Panc1 (cell line): ENCODE measurements around the gene SRGAP3. TPM values are rescaled to one million over a fixed set of nuclear protein-coding genes. Genes with fewer than 3 reads are reported as not detected.

Experiments
- ATAC-seq: fragments of 200-7000 bp; cut with Tn5 transposase; 2 replicates; pipeline ENCODE4 v1.9.1; 2020; ENCODE audit warnings: mild to moderate bottlenecking, moderate library complexity
- BruUV-seq: library from RNA; stranded (reverse); fragments of 400-500 nt; replicated peaks from 2 replicates; lab custom pipeline; 2021; lab: Mats Ljungman, UMichigan
- CTCF ChIA-PET: fragments of 300-600 bp; sonication (Branson Sonifier 250); formaldehyde crosslinking; loops from one replicate; lab custom pipeline; 2022; ENCODE audit warnings: antibody characterized with exemption; lab: Charles Lee
- POLR2A ChIA-PET: fragments of 300-600 bp; sonication (Branson Sonifier 250); formaldehyde crosslinking; loops from one replicate; lab custom pipeline; 2022; ENCODE audit warnings: antibody characterized with exemption; lab: Charles Lee
- DNase-seq: peaks from one replicate; pipeline ENCODE4 v3.0.0-alpha.2; 2010; ENCODE audit warnings: low read depth, low spot score
- H3K27ac ChIP-seq: 2 replicates; pipeline ENCODE4 v1.5.1; 2011; ENCODE audit warnings: mild to moderate bottlenecking, low read length, inconsistent platforms
- H3K27me3 ChIP-seq: fragments of 200-500 bp; sonication (Bioruptor generic); 2 replicates; pipeline ENCODE4 v1.6.0; 2014; ENCODE audit warnings: low read length, inconsistent platforms; ENCODE audit not compliant: control insufficient read depth, insufficient read depth
- H3K36me3 ChIP-seq: fragments of 200-500 bp; sonication (Bioruptor generic); 2 replicates; pipeline ENCODE4 v1.5.1; 2014; ENCODE audit warnings: inconsistent platforms, mild to moderate bottlenecking, low read length, moderate library complexity; ENCODE audit not compliant: control insufficient read depth, insufficient read depth
- H3K4me1 ChIP-seq: 2 replicates; pipeline ENCODE4 v1.5.1; 2011; ENCODE audit warnings: inconsistent platforms, mild to moderate bottlenecking, low read length, moderate library complexity; ENCODE audit not compliant: control insufficient read depth, insufficient read depth
- H3K4me3 ChIP-seq, 2 experiments: 2 replicates each; pipeline ENCODE4 v1.5.1; 2011 to 2012; ENCODE audit warnings: low read depth in 2 of 2, low read length in 2 of 2, mild to moderate bottlenecking in 2 of 2, inconsistent platforms in 1 of 2, moderate library complexity in 1 of 2
- H3K9me3 ChIP-seq: fragments of 200-500 bp; sonication (Bioruptor generic); 2 replicates; pipeline ENCODE4 v1.5.1; 2014; ENCODE audit warnings: low read depth, mild to moderate bottlenecking, inconsistent platforms, low read length, moderate library complexity; ENCODE audit not compliant: control insufficient read depth, insufficient read depth
- CTCF ChIP-seq: fragments of 450-650 bp; IDR thresholded peaks from 2 replicates; pipeline ENCODE4 v1.5.1; 2017; ENCODE audit warnings: mild to moderate bottlenecking
- POLR2AphosphoS5 ChIP-seq: IDR thresholded peaks from 2 replicates; pipeline ENCODE4 v1.6.1; 2012; ENCODE audit warnings: mild to moderate bottlenecking, low read depth, low read length, moderate library complexity
- REST ChIP-seq, 2 experiments: IDR thresholded peaks; 2 replicates each; pipeline ENCODE4 v1.6.1; 2011 to 2012; ENCODE audit warnings: low read depth in 2 of 2, control low read depth in 1 of 2, low read length in 1 of 2, mild to moderate bottlenecking in 1 of 2, moderate library complexity in 1 of 2; ENCODE audit not compliant: insufficient read depth in 1 of 2
- SIN3A ChIP-seq: IDR thresholded peaks from 2 replicates; pipeline ENCODE4 v1.6.1; 2012; ENCODE audit warnings: low read depth, mild to moderate bottlenecking, low read length, moderate library complexity, borderline replicate concordance; ENCODE audit not compliant: insufficient read depth
- TCF7L2 ChIP-seq: IDR thresholded peaks from 2 replicates; pipeline ENCODE4 v1.6.1; 2011; ENCODE audit warnings: mild to moderate bottlenecking, low read depth, low read length, inconsistent platforms
- in situ Hi-C: cut with HindIII; loops from 2 replicates; pipeline ENCODE4 v1.10.0; 2016; ENCODE audit warnings: low sequenced_read_pairs, low pct_unique_long_range_greater_than_20kb
- intact Hi-C: fragments of 100-400 bp; cut with micrococcal nuclease; formaldehyde crosslinking; loops from one replicate; pipeline ENCODE4 v1.10.0; 2022; ENCODE audit not compliant: unreplicated experiment
- total RNA-seq: library from RNA; stranded (reverse); gene quantifications from one replicate; pipeline ENCODE4 v1.2.1, GENCODE V29; 2021; ENCODE audit not compliant: unreplicated experiment

The SRGAP3 gene
- total RNA-seq, 1 experiment from 2014 or later: 0.82 TPM

GRCh38 chr3:9192248-9193025 lies 57.0 kb downstream of the SRGAP3 start:
- DNase-seq: no peak
- no peaks in the 10 kb centered on the region for H3K4me1 ChIP-seq
- in situ Hi-C loops: no loop called here
- no TSS peak for BruUV-seq
- ChIA-PET CTCF (no interaction called here), POLR2A (no interaction called here)
- H3K27ac ChIP-seq: no peak overlapping the region
- H3K9me3 ChIP-seq: no peaks in the 10 kb centered on the region
- no peaks in the 10 kb centered on the region for H3K36me3 ChIP-seq
- H3K27me3 ChIP-seq: peaks cover under 1% of the 10 kb centered on the region
- no peak overlapping the region for H3K4me3 ChIP-seq
- ATAC-seq: no peak
- intact Hi-C loops: no loop called here
- no peak for TF ChIP-seq POLR2AphosphoS5
- TF ChIP-seq CTCF: no peak
- TF ChIP-seq REST (IDR thresholded peaks at IDR 0.05; ENCODE audit: insufficient read depth in 1 of 2, low read depth in 2 of 2, low read length in 1 of 2): no peak
- no peak for TF ChIP-seq TCF7L2
- no peak for TF ChIP-seq SIN3A

GRCh38 chr3:9190276-9190675 lies 59.2 kb downstream of the SRGAP3 start:
- no TSS peak for BruUV-seq
- POLR2A ChIA-PET: no interaction called here
- Histone ChIP-seq H3K27me3 (no peaks in the 10 kb centered on the region; the same call in none of the 2 replicates), H3K36me3 (no peaks in the 10 kb centered on the region), H3K4me1 (no peaks in the 10 kb centered on the region), H3K4me3 (no peak overlapping the region), H3K27ac (no peak overlapping the region), H3K9me3 (no peaks in the 10 kb centered on the region)
- DNase-seq: no peak
- ATAC-seq: no peak
- no peak for TF ChIP-seq REST (IDR thresholded peaks at IDR 0.05; ENCODE audit: insufficient read depth in 1 of 2, low read depth in 2 of 2, low read length in 1 of 2)
- no peak for TF ChIP-seq TCF7L2
- intact Hi-C loops (no loop called here), in situ Hi-C loops (no loop called here)
- CTCF ChIA-PET: no interaction called here
